HG03097 (cell line): ENCODE results near the gene RAPGEF2.

ENCODE experiments used
- ATAC-seq: cut with Tn5 transposase; IDR thresholded peaks from one replicate; pipeline ENCODE4 v1.9.1; 2021; ENCODE audit not compliant: unreplicated experiment, low FRiP score

The RAPGEF2 gene

DNA sequence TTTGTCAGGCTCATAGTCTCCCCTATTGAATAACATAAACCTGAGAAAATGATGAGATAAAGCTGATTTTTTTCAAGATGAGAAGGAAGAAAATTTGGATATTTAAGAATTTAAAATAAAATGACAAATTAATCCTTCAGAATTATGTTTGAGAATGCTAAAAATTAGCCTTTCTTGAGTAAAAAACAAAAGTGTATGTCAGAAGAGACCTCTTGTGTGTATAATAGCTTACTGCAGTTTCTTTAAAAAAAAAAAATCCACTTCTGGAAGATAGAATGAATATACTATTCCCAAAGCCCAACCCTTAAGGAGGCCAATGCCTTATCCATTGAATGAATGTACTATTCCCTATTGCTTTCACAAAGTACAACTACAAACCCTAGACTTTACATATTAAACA, 281.8 kb downstream of the RAPGEF2 start:
- ATAC-seq: no peak

DNA sequence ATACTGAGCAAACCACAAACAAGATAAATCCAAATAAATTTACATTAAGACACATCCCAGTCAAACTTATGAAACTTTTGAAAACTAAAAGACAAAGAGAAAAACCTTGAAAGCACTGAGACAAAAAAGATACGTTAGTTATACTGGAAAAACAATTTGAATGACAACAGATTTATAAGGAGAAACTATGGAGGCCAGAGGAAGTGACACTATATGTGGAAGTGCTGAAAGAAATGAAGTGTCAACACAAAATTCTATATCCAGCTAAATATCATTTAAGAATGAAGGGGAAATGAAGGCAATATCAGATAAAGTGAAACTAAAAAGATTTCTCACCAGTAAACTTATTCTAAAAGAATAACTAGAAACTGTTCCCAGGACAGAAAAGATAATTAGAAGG, 283.7 kb downstream of the RAPGEF2 start:
- no peak for ATAC-seq

DNA sequence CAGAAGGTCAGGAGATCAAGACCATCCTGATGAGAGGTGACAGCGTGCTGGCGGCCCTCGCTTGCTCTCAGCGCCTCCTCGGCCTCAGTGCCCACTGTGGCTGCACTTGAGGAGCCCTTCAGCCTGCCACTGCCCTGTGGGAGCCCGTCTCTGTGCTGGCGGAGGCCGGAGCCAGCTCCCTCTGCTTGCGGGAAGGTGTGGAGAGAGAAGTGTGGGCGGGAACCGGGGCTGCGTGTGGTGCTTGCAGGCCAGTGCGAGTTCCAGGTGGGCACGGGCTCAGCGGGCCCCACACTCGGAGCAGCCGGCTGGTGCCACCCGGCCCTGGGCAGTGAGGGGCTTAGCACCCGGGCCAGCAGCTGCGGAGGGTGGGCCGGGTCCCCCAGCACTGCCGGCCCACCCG, 286.9 kb downstream of the RAPGEF2 start:
- no peak for ATAC-seq

DNA sequence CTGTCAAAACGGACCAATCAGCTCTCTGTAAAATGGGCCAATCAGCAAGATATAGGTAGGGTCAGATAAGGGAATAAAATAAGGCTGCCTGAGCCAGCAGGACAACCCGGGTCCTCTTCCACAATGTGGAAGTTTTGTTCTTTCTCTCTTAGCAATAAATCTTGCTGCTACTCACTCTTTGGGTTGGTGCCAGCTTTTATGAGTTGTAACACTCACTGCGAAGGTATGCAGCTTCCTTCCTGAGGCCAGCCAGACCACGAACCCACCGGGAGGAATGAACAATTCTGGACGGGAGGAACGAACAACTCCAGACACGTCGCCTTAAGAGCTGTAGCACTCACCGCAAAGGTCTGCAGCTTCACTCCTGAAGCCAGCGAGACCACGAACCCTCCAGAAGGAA, 287.8 kb downstream of the RAPGEF2 start:
- ATAC-seq: no peak

DNA sequence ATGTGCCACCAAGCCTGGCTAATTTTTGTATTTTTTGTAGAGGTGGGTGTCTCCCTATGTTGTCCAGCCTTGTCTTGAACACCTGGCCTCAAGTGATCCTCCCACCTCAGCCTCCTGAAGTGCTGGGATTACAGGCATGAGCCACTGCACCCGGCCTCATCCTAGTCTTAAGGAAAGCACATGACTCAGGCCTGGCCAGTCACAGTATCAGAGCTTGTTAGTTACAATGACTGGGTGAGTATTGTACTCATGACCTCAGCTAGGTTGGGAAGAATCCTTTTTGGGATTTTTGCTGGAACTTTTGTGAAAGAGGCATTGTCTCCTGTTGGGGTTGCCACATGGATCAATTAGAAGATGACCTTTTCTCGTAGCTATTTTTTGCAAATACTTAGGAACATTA, 292.8 kb downstream of the RAPGEF2 start:
- ATAC-seq: no peak

DNA sequence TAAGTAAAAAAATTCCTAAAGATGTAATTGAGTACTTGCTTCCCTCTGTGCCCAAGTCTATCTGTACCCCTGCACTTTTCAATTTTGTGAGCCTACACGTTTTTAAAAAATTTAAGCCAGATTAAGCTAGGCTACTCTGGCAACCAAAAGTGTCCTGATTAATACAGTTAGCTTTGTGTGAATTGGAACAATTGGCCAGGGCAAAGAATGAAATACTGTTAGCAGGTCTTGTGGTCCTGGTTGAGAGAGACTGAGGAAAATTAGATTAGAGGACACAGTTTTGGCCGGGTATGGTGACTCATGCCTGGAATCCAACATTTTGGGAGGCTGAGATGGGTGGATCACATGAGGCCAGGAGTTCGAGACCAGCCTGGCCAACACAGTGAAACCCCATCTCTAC, 293.3 kb downstream of the RAPGEF2 start:
- ATAC-seq: no peak

DNA sequence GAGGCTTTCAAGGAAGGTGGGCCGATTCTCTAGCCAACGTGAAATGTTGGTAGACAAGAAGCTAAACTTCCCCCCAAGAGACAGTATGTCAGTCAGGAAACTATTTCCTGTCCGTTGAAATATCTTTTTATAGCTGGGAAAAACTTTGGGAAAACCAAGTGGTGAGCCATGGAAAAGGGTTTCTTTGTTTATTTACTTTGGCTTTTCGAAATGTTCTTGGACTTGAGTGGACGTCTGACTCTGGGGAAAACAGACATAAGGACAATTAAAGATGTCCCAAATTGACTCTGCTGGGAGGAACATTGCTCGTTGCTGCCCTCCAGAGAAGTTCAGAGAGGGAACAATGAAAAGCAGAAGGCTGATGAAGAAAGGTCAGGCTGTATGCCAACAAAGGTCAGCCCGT, 295.4 kb downstream of the RAPGEF2 start:
- ATAC-seq: no peak

DNA sequence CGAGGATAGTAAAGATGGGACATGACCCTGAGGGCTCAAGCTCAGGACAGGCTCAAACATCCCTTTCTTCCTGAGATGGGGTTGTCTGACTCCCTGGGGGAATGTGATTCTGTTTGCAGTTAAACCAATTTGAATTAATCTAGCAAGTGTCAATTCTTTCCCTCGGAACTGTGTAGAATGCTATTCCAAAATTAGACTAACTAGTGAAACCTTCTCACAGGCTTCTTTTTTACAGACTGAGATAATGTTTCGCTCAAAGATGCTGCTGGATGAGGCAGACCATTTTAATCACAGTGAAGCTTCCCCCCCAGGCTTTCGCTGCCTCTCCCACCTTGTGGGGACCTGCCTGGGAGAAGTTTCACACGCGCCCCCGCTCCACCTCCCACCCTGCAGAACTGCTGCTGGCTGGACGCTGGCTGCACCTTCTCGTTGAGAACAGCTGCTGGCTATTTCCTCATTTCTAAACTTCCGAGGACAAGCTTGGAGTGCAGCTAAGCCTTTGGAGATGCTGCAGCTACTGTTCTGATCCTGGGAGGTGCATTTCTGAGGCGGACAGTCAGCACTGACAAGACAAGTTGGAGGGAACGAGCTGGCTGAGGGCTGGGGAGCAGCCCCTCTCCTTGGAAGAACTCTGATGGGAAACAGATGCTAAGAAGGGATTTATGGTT, 297.8 kb downstream of the RAPGEF2 start:
- no peak for ATAC-seq

DNA sequence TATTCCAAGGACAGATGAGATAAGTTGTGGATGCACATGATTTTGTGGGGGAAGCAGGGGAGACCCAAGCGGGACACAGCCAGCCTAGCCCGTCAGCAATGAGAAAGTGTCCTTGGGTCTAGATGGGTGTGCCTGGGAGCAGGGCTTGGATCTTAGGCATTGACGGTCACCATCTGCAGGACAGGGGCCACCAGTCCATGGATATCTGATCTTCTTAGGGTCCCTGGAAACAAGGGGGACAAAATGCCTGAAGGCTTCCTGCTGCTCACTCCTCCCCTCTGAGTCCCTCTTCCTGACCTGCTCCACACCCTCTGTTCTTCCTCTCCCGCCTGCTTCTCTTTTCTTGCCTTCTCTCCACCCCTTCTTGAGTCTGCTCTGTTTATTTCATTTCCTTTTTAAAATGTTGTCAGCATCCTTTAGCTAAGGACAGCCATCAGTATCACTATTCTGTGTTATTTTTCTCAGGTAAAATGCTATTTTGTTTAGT, 298.4 kb downstream of the RAPGEF2 start:
- no peak for ATAC-seq

DNA sequence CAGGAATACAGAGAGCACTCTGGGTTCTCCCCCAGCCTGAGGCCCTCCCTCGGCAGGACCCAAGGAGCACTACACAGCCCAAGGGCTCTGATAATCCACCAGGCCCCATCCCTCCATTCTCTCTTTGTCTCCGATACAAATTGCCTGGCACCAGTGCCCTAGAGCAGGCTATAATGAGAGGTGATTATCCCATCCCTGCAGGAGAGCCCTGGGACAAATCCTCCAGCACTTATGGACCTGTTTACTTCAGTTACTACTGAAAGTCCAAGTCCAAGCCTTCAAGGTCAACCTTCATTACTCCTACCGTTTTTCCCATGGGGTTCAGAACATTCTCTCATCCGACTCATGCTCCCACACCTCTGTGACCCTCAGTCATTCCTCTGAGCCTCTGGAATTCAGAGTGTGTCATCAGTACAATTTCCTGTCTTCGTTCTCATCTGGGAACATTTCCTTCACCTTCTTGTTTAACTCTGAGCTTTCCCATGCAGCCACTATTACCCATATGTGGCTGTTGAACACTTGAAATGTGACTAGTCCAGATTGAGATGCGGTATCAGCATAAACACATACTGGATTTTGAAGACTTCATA, 299.0 kb downstream of the RAPGEF2 start:
- no peak for ATAC-seq
